ENCODE results near the gene PADI3. TPM values are rescaled to one million over a fixed set of nuclear protein-coding genes. Genes with fewer than 3 reads are reported as not detected.

The PADI3 gene
- total RNA-seq, 4 donors from 2014 or later: 0.20 to 0.31 TPM; not detected in 2

- Histone ChIP-seq H3K4me3 (no peak overlapping the region), H3K4me1 (no peaks in the 10 kb centered on the region), H3K9me3 (peaks cover 0 to 17% (median 0%) of the 10 kb centered on the region in 3 donors), H3K27me3 (peaks cover 30% of the 10 kb centered on the region), H3K36me3 (no peaks in the 10 kb centered on the region), H3K27ac (no peak overlapping the region)
- 90 to 97% methylated on average over 3 to 5 of the region's 5 CpGs for WGBS, 2 donors (ENCODE audit: low coverage in 1 of 2)
- no peak for ATAC-seq
- TF ChIP-seq POLR2AphosphoS5 (IDR thresholded peaks at IDR 0.05): no peak
- TF ChIP-seq EP300 (IDR thresholded peaks at IDR 0.05): no peak
- TF ChIP-seq POLR2A (IDR thresholded peaks at IDR 0.05): no peak
Observed at GRCh38 chr1:17264470-17264869, 15.6 kb downstream of the PADI3 start.

DNA sequence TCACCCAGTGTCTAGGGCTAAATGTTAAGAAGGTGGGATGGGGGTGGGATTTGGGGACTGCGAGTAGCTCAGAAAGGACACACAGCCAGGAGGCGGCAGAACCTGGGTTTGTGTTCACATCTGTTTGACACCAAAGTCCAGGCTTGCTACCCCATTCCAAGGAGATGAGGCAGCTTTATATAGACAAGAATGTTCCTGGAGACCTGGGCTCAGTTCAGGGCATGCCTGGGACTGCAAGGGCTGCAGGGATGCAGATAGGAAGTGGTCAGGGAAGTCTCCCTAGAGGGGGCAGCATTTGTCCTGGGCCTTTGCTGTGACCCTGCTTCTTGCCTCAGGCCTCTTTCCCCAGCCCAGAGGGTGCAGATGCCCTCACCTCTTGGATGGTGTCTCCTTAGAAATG is 16.3 kb downstream of the PADI3 start:
- Histone ChIP-seq H3K4me3 (no peak overlapping the region), H3K36me3 (no peaks in the 10 kb centered on the region), H3K27me3 (peaks cover 23% of the 10 kb centered on the region), H3K9me3 (peaks cover 0 to 17% (median 0%) of the 10 kb centered on the region in 3 donors), H3K4me1 (no peaks in the 10 kb centered on the region), H3K27ac (no peak overlapping the region)
- TF ChIP-seq EP300 (IDR thresholded peaks at IDR 0.05): no peak
- TF ChIP-seq POLR2AphosphoS5 (IDR thresholded peaks at IDR 0.05): no peak
- TF ChIP-seq POLR2A (IDR thresholded peaks at IDR 0.05): no peak
- TF ChIP-seq CTCF (IDR thresholded peaks at IDR 0.05): no peak
- no peak for ATAC-seq
- WGBS, 2 donors (ENCODE audit: low coverage in 1 of 2): no CpG with 5 or more reads among the region's 2 CpGs

- Histone ChIP-seq H3K27me3 (peaks cover 15% of the 10 kb centered on the region), H3K36me3 (no peaks in the 10 kb centered on the region), H3K4me3 (no peak overlapping the region), H3K9me3 (peaks cover 0 to 17% (median 0%) of the 10 kb centered on the region in 3 donors), H3K4me1 (no peaks in the 10 kb centered on the region), H3K27ac (no peak overlapping the region)
- TF ChIP-seq POLR2AphosphoS5 (IDR thresholded peaks at IDR 0.05) (no peak), CTCF (IDR thresholded peaks at IDR 0.05) (no peak), POLR2A (IDR thresholded peaks at IDR 0.05) (no peak), EP300 (IDR thresholded peaks at IDR 0.05) (no peak)
- WGBS, 2 donors (ENCODE audit: low coverage in 1 of 2): 77 to 85% methylated on average over 3 to 4 of the region's 4 CpGs
- ATAC-seq: no peak
Observed at GRCh38 chr1:17265950-17266349, 17.1 kb downstream of the PADI3 start.

- Histone ChIP-seq H3K4me1 (no peaks in the 10 kb centered on the region), H3K4me3 (no peak overlapping the region), H3K27ac (no peak overlapping the region), H3K27me3 (peaks cover 29% of the 10 kb centered on the region), H3K9me3 (no peaks in the 10 kb centered on the region), H3K36me3 (no peaks in the 10 kb centered on the region)
- 91 to 100% methylated on average over 2 to 7 of the region's 23 CpGs for WGBS, 2 donors (ENCODE audit: low coverage in 1 of 2)
- TF ChIP-seq POLR2AphosphoS5 (IDR thresholded peaks at IDR 0.05) (no peak), EP300 (IDR thresholded peaks at IDR 0.05) (no peak), POLR2A (IDR thresholded peaks at IDR 0.05) (no peak)
- ATAC-seq: no peak
Observed at GRCh38 chr1:17270891-17271765, 22.2 kb downstream of the PADI3 start.

DNA sequence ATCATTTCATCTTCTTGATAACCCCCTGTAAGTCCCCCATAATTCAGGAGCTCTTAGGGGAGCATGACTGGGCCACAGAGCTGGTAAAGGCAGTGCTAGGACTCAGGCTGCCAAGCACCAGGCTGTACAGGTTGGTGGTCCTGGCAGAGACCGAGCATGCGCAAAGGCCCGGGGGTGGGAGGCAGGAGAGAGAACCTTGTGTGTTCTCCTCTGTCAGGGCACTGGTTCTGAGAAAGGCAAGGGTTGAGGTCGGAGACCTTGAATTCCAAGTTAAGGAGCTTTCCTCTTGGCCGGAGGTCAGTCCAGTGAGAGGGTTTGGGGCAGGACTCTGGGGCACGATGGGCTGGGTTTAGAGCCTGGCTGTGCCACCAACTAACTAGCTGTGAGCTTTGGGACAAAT is 23.2 kb downstream of the PADI3 start:
- TF ChIP-seq POLR2AphosphoS5 (IDR thresholded peaks at IDR 0.05): no peak
- TF ChIP-seq POLR2A (IDR thresholded peaks at IDR 0.05): no peak
- no peak for TF ChIP-seq EP300 (IDR thresholded peaks at IDR 0.05)
- TF ChIP-seq CTCF (IDR thresholded peaks at IDR 0.05): no peak
- Histone ChIP-seq H3K27me3 (peaks cover 36% of the 10 kb centered on the region), H3K36me3 (no peaks in the 10 kb centered on the region), H3K9me3 (no peaks in the 10 kb centered on the region), H3K27ac (no peak overlapping the region), H3K4me3 (no peak overlapping the region), H3K4me1 (no peaks in the 10 kb centered on the region)
- no peak for ATAC-seq
- WGBS, 2 donors (ENCODE audit: low coverage in 1 of 2): 59 to 88% methylated on average over 2 to 5 of the region's 6 CpGs

DNA sequence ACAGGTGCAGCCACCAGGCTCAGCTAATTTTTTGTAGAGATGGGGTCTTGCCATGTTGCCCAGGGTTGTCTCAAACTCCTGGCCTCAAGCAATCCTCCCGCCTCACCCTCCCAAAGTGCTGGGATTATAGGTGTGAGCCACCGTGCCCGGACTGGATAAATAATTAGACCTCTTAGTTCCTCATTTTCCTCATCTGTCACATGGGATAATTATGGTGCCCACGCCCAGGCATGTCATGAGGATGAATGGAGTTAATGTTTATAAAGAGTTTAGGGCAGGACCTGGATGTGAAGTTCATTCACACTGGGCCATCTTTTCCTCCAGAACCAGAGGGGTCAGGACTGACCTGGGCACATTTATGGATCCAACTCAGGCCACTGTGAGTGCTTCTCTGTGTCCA is 23.7 kb downstream of the PADI3 start:
- Histone ChIP-seq H3K36me3 (no peaks in the 10 kb centered on the region), H3K4me3 (no peak overlapping the region), H3K9me3 (no peaks in the 10 kb centered on the region), H3K27me3 (peaks cover 42% of the 10 kb centered on the region), H3K27ac (no peak overlapping the region), H3K4me1 (no peaks in the 10 kb centered on the region)
- WGBS, 2 donors (ENCODE audit: low coverage in 1 of 2): 30 to 55% methylated on average over 2 of the region's 4 CpGs
- ATAC-seq: no peak
- TF ChIP-seq POLR2AphosphoS5 (IDR thresholded peaks at IDR 0.05): no peak
- no peak for TF ChIP-seq POLR2A (IDR thresholded peaks at IDR 0.05)
- TF ChIP-seq CTCF (IDR thresholded peaks at IDR 0.05): no peak
- TF ChIP-seq EP300 (IDR thresholded peaks at IDR 0.05): no peak
